ENCODE measurements around the gene JAZF1.
"Not testable (repeated sequence)": the region's sequence is repeated elsewhere in the genome, so short reads cannot be mapped to it uniquely, and the experiment has no call there.

JAZF1 gene

GRCh38 chr7:27872356-27873275 lies 308.0 kb downstream of the JAZF1 start:
- DNase-seq (ENCODE audit: low read depth), result no peak

DNA sequence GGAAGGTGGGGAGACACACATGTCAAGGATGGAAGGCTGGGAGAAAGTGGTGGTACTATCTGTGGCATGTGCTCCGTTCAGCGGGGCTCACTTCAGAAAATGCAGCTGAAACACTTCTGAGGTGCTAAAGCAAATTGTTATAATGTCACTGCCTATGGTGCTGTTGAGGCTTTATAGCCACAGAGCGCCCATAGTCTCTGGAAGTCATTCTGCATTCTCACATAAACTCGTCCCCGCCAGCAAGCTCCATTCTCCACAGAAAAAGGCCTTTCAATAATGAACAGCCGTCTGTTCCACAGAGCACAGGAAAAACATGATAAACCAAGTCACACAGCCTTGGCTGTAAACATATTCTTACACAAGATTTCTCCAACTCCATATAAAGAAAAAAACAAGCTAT lies 308.7 kb downstream of the JAZF1 start:
- DNase-seq (ENCODE audit: low read depth), result no peak

GRCh38 chr7:27871086-27871485 lies 309.5 kb downstream of the JAZF1 start:
- DNase-seq (ENCODE audit: low read depth), result no peak

- DNase-seq (ENCODE audit: low read depth), result no peak
Measured at GRCh38 chr7:27870595-27870994, 310.0 kb downstream of the JAZF1 start.

- DNase-seq (ENCODE audit: low read depth), result no peak
Measured at GRCh38 chr7:27869056-27869455, 311.5 kb downstream of the JAZF1 start.

DNA sequence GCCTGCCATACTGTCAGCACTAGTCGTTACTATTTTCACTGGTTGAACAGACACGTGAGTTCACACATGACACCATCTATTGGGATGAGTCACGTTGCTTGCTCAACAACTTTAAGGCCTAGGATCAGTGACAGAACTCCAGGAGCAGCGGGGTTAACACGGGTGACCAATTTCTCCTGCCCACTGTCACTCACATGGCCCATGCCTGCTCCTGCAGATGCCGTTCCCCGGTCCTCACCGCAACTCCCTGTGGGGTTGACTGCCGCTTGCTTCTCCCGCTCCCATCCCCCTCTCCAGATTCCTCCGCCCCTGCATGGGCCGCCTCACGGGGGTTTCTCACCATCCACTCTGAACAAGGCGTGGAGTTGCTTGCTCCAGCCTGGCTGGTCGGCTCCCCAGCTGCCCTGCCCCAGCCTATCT lies 312.5 kb downstream of the JAZF1 start:
- DNase-seq (ENCODE audit: low read depth), result no peak

DNA sequence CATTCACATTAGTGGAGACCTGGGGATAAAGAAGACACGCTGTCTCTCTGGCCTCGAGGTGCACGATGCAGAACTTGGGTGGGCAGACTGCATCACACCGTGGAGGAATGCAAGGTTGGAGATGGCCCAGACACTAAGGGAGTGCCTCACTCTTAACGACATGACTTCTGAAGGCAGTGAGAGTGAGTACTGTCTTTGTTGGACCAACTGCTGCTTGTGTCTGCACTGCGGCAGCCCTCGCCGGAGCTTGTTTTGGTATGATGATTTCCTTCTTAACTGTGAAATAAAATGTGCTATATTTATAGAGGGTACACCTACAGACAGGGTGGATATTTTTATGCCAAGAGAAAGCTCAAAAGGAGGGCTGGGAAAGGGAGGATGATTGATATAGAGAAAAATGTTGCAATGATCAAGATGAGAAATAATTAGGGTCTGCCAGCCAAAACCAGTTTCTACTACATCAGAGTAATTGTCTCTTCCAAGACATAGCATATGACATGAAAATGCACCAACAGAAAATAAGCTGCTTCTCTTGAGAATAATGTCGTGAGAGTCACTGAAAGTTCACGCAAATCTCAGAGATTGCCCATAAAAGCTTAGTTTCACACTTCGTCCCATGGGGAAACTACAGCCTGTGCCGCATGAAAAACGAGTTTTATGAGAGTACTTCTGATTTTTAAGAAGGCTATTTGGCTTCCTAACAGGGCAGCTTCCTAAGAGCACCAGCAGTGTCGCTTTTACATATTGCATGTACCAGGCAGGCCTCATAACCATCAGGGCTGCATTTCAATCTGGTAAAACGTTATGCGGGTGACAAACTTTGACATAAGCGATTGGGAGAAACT lies 313.5 kb downstream of the JAZF1 start:
- no peak for DNase-seq (ENCODE audit: low read depth)

DNA sequence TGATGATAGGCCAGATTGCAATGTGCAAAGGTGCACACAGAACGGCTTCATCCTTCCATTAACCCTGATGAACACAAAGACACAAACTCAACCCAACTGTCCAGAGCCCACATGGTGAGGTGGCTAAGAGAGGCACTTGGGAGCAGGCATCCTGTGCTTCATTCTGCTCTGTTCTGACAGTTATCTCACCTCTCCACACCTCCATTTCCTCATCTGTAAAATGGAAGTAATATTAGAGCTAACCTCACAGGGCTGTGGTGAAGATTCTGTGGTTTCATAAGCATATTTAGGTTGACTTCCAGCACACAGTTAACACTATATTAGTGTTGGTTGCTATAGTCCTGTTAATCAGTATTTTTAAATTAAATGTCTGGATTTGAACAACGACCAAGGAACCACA lies 314.3 kb downstream of the JAZF1 start:
- DNase-seq (ENCODE audit: low read depth), result no peak

DNA sequence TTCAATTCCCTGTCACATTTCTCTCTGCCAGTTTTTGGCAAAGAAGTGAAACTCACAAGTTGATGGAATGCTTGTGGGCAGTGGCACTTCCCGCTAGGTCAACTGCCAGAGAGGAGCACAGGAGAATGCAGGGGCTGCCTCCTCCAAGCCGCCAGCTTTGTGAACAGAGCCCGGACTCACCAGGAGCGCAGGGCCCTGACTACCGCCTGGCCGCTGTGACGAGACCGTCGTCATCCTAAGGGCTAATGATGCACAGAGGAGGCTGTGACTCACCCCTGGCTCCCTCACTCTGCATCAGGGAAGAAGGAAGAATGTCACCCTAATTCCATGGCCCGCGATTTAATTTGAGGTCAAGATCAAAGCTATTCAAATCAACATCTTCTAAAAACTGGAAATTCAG lies 316.7 kb downstream of the JAZF1 start:
- DNase-seq (ENCODE audit: low read depth), result no peak

DNA sequence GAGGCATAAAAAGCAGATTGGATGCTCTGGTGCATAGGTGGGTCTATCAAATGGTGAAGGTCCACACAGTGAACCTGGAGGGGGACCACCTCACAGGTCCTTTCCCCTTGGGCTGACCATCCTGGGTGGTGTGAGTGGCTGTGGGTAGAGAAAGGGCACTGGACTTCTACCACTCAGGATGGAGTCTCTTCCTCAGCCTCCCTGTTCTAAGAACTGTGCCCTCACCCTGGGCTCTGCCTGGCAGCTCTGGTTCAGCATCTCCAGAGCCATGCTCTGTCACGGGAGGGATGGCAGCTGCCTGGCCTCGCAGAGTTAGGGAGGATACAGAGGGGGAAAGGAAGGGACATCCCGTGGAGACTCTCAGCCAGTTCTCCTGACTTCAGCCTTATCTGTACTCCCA lies 318.8 kb downstream of the JAZF1 start:
- DNase-seq (ENCODE audit: low read depth), result no peak

DNA sequence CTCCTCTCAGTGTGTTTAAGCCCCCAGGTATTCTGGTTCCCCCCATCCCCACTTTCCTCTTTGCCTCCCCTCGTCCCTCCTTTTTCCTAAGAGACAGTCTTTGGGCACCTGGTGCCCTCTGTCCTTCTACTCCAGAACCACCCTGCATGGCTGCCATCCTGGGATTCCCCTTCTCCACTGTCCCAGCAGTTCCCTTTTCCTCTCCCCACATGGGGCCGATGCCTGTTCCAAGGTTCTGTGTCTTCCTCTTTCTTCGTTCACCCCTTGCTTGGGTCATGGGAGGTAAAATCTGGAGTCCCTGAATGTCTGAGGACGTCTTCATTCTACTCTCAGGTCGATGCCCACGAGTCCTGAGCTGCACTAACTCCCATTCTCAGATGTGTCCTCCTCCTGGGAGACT lies 319.8 kb downstream of the JAZF1 start:
- DNase-seq (ENCODE audit: low read depth), result no peak

DNA sequence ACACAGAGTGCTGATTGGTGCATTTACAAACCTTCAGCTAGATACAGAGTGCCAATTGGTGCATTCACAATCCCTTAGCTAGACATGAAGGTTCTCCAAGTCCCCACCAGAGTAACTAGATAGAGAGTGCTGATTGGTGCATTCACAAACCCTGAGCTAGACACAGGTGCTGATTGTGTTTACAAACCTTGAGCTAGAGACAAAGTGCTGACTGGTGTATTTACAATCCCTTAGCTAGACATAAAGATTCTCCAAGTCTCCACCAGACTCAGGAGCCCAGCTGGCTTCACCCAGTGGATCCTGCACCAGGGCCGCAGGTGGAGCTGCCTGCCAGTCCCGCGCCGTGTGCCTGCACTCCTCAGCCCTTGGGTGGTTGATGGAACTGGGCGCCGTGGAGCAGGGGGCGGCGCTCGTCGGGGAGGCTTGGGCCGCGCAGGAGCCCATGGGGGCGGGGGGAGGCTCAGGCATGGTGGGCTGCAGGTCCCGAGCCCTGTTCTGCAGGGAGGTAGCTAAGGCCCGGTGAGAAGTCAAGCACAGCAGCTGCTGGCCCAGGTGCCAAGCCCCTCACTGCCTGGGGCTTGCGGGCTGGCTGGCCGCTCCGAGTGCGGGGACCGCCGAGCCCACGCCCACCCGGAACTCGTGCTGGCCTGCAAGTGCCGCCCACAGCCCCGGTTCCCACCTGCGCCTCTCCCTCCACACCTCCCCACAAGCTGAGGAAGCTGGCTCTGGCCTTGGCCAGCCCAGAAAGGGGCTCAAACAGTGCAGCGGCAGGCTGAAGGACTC lies 323.7 kb downstream of the JAZF1 start:
- not testable (repeated sequence) for DNase-seq (ENCODE audit: low read depth)

DNA sequence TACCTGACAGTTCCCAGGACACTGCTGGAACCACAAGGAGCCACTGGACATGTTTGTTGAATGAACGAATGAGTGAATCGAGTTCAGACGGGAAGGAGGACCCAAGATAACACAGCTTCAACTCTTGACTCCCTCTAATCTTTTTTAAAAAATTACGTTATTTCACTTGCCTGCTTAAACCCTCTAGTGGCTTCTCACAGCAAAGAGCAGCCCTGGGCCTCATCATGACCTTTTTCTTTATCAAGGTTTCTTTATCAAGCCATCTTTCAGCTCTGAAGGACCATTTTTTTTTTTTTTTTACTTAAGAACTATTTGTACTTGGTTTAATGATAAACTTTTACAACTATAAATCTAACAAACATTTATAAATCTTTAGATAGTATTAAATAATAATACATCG lies 330.1 kb downstream of the JAZF1 start:
- DNase-seq (ENCODE audit: low read depth), result no peak

- DNase-seq (ENCODE audit: low read depth), result no peak
Measured at GRCh38 chr7:27846388-27846787, 334.2 kb downstream of the JAZF1 start.

DNA sequence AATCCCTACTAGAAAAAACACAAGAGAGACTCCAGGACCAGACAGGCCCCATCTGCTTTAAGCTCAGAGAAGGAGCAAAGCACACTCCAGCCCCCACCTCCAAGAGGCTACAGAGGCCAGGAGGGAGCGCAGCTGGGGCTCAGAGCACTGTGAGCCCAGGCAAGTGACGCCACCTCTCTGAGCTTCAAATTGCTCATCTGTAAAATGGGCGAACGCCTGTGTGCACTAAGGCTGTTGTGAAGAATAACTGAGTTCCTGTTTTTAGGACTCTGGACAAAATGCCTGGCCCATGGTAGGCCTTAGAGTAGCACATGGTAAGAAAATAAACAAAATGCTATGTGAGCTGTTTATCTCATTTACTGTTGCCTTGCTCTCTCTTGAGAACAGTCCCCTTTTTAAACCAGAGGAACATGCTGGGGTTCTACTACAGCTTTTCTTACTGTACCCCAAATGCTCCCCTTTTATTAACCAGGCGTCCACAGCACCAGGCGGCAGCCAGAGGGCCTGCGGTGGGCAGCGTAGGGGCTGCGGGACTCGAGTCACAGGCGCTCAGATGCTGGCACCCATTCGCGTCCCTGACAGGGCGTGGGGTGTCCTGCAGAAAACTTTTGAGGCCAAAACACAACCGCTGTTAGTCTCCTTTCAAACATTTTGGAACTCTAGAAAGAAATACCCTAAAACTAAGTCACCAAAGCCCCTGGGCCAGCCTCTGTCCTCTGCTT lies 336.9 kb downstream of the JAZF1 start:
- DNase-seq (ENCODE audit: low read depth), result no peak

DNA sequence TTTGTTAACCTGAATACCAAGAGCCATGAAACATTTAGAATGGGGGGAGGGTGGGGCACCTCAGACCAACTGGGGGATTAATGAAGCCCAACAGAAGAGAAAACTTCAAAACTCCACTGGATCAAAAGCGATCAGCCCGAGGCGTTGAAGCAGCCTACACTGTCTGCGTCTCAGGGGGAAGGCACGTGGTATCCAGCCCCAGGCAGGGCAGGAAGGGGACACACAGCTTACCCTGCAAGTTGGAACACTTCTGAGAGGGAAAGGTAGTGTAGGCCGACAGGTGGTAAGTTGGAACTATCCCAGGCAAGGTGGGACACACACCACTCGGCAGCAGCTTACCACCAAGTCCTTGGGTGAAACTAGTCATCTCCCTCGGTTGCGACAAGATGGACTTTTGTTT lies 337.7 kb downstream of the JAZF1 start:
- DNase-seq (ENCODE audit: low read depth), result no peak

GRCh38 chr7:27842094-27842692 lies 338.4 kb downstream of the JAZF1 start:
- DNase-seq (ENCODE audit: low read depth), result no peak

DNA sequence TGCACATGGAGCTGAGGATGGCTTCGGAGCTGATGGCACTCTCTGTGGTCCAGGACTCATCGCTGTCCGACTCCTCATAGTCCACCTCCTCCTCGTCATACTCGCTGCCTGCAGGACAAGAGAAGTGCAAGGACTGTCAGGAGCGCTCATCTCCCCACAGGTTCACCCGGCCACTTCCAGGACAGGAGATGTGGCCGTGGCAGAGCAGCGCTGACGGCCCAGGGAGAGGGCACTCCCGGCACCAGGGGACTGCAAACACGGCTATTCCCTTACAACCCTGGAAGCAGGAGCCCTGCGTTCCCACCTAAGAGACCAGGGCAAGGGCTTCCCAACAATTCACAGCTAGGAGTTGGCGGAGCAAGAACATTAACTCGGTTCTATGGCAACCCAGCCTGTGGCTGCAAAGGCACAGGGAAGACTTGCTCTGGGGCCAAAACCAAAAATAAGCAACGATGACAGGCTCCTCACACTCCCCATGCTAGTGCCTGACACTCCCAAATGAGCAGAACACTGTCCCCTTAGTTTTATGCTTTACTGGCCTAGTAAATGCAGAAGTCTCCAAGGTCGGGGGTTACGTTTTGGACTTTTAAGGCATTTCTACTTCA lies 339.7 kb downstream of the JAZF1 start:
- no peak for DNase-seq (ENCODE audit: low read depth)

GRCh38 chr7:27840313-27840712 lies 340.3 kb downstream of the JAZF1 start:
- peak; percentile 45 for DNase-seq (ENCODE audit: low read depth)

- no peak for DNase-seq (ENCODE audit: low read depth)
Measured at GRCh38 chr7:27839099-27839498, 341.5 kb downstream of the JAZF1 start.

DNA sequence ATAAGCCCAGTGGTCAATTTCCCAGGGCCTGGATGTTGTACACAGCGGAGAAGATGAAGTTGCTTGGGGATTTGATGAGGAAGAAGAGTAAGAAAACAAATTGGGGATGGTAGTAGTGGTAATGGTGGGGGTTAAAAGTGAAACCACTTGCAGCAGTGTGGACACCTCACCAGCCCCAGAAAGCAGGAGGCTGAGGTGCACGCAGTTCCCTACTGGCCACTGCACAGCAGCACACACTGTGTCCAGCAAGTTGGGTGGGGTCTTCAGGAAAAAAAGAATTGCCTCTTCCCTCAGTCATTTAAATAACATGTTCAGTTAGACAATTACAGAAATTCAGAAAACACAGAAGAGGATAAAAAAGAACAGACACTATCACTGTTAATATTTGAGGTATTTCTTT lies 344.1 kb downstream of the JAZF1 start:
- no peak for DNase-seq (ENCODE audit: low read depth)

Measured in stimulated activated CD4-positive, alpha-beta T cell treated with anti-CD3 and anti-CD28 coated beads, Interleukin-2, amount 100 ng/mL, for 4 hours (primary cell).